ENCODE measurements around the gene STK11.

GRCh38 chr19:1177322-1178114 is 28.1 kb upstream of the STK11 start:
- TF ChIP-seq, protein P1, sequence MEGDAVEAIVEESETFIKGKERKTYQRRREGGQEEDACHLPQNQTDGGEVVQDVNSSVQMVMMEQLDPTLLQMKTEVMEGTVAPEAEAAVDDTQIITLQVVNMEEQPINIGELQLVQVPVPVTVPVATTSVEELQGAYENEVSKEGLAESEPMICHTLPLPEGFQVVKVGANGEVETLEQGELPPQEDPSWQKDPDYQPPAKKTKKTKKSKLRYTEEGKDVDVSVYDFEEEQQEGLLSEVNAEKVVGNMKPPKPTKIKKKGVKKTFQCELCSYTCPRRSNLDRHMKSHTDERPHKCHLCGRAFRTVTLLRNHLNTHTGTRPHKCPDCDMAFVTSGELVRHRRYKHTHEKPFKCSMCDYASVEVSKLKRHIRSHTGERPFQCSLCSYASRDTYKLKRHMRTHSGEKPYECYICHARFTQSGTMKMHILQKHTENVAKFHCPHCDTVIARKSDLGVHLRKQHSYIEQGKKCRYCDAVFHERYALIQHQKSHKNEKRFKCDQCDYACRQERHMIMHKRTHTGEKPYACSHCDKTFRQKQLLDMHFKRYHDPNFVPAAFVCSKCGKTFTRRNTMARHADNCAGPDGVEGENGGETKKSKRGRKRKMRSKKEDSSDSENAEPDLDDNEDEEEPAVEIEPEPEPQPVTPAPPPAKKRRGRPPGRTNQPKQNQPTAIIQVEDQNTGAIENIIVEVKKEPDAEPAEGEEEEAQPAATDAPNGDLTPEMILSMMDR (IDR thresholded peaks at IDR 0.05; ENCODE audit: insufficient read depth, low read length), result no peak
- TF ChIP-seq POLR2AphosphoS5 (IDR thresholded peaks at IDR 0.05; ENCODE audit: low read depth), result no peak
- no peak for TF ChIP-seq REST (IDR thresholded peaks at IDR 0.05; ENCODE audit: insufficient replicate concordance, low read depth)

Data from HL-60 (cell line).